GM12873 (cell line): ENCODE results near the gene ZPR1.
A peak's percentile ranks its signal among the peaks of the same experiment; 100 is the strongest.

ENCODE experiments used
- TF ChIP-seq, protein P1 (sequence below): IDR thresholded peaks from 2 replicates; pipeline ENCODE4 v1.5.1; 2012; ENCODE audit warnings: low read depth, mild to moderate bottlenecking, moderate library complexity, low read length, control low read depth; ENCODE audit not compliant: insufficient read depth; ENCODE audit errors: missing control alignments

Gene ZPR1, protein sequence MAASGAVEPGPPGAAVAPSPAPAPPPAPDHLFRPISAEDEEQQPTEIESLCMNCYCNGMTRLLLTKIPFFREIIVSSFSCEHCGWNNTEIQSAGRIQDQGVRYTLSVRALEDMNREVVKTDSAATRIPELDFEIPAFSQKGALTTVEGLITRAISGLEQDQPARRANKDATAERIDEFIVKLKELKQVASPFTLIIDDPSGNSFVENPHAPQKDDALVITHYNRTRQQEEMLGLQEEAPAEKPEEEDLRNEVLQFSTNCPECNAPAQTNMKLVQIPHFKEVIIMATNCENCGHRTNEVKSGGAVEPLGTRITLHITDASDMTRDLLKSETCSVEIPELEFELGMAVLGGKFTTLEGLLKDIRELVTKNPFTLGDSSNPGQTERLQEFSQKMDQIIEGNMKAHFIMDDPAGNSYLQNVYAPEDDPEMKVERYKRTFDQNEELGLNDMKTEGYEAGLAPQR

DNA sequence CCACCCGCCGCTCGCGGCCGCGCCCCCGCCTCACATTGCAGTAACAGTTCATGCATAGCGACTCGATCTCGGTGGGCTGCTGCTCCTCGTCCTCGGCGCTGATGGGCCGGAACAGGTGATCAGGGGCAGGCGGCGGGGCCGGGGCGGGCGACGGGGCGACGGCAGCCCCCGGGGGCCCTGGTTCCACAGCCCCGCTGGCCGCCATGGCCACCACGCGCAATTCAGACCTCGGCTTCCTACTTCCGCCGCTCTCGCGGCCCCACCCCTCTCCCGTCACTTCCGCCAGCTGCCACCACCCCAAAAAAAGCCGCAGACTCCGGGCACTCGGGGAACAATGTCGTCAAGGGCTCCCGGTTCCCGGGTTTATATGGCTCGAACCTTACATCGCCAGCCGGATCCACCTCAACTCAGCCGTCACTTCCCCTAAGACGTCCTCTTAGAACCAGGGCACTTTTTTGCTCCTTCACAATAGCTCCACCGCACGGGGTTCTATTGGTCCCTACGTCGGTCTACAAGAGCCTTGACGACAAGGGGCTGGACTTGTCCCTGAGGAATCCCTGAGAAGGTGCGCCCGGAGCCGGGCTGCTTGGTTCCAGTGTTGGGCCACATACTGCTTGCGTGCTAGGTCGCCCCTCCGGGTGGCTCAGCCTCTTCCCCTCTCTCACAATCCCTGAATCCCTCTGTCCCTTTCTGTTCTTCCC lies at the start of gene ZPR1:
ZPR1 (minus strand) TSS at position 238 of the 701 bp plus-strand sequence; CDS start at position 205, 33 bp downstream.
- TF ChIP-seq, protein P1, sequence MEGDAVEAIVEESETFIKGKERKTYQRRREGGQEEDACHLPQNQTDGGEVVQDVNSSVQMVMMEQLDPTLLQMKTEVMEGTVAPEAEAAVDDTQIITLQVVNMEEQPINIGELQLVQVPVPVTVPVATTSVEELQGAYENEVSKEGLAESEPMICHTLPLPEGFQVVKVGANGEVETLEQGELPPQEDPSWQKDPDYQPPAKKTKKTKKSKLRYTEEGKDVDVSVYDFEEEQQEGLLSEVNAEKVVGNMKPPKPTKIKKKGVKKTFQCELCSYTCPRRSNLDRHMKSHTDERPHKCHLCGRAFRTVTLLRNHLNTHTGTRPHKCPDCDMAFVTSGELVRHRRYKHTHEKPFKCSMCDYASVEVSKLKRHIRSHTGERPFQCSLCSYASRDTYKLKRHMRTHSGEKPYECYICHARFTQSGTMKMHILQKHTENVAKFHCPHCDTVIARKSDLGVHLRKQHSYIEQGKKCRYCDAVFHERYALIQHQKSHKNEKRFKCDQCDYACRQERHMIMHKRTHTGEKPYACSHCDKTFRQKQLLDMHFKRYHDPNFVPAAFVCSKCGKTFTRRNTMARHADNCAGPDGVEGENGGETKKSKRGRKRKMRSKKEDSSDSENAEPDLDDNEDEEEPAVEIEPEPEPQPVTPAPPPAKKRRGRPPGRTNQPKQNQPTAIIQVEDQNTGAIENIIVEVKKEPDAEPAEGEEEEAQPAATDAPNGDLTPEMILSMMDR, result no peak

DNA sequence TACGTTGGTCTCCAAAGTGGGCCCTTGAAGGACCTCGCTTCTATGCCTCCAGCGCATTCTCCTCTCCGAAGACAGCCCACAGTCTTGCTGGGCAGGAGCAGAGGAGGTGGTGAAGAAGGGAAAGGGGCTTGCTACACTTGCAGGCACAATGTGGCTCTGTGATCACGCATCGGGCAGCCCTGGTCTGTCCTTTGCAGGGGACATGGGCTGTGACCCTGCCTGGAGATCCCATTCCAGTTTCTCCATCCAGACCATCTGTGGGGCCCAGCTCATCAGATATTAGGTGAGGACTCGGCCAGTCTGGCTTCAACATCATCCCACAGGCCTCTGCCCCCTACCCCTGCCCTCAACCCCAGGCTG lies 48.8 kb upstream of the ZPR1 start:
- TF ChIP-seq, protein P1, result no peak

DNA sequence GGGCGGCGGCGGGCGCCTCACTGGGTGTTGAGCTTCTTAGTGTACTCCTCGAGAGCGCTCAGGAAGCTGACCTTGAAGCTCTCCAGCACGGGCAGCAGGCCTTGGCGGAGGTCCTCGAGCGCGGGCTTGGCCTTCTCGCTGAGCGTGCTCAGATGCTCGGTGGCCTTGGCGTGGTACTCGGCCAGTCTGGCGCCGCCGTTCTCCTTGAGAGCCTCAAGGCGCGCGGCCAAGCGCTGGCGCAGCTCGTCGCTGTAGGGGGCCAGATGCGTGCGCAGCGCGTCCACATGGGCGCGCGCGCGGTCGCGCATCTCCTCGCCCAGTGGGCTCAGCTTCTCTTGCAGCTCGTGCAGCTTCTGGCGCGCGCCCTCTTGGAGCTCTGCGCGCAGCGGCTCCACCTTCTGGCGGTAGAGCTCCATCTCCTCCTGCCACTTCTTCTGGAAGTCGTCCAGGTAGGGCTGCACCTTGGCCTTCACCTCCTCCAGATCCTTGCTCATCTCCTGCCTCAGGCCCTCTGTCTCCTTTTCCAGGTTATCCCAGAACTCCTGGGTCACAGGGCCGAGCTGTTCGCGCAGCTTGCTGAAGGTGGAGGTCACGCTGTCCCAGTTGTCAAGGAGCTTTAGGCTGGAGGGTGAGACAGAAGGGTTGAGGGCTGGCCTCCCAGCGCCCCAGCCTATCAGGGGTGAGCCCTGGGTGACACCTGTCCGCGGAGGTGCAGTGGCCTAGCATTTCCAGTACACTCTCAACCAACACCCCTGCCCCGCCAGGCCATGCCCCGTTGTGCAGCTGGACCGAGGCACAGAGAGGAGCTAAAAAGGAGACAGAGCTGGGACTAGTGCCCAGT lies 48.2 kb upstream of the ZPR1 start:
- TF ChIP-seq, protein P1, result peak; percentile 83

DNA sequence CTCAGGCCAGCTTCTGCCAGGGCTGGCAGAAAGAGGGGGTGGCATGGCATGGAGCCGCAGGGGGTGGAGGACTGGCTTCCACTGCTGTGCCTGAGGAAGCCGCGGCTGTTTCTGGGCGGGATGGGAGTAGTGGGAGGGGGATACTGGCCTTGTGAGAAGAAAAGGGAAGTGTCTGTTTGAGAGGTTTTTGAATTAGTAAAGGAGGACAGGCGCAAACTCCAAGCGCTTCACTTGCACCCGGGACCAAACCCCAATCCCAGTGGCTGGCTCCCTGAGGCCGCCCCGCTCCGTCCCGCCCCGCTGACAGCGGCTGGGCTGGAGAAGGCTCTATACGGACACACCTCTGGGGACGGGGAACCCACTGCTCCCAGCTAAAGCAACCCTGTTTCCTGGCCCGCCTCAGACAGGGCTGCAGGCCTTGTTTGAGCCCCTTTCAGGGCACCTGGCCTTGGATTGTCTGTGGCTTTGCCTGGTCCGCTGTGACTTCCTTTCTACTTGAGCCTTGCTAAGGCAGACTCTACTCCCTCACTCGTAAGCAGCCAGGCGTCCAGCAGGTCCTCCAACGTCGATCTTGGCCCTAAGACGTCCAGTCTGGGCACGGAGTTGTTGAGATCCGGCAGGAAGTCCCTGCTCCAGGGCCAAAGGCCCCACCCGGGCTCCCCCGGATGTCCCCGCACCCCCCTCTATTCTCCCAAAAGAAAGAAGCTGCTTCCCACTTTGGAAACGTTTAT lies 47.4 kb upstream of the ZPR1 start:
- TF ChIP-seq, protein P1, result no peak

DNA sequence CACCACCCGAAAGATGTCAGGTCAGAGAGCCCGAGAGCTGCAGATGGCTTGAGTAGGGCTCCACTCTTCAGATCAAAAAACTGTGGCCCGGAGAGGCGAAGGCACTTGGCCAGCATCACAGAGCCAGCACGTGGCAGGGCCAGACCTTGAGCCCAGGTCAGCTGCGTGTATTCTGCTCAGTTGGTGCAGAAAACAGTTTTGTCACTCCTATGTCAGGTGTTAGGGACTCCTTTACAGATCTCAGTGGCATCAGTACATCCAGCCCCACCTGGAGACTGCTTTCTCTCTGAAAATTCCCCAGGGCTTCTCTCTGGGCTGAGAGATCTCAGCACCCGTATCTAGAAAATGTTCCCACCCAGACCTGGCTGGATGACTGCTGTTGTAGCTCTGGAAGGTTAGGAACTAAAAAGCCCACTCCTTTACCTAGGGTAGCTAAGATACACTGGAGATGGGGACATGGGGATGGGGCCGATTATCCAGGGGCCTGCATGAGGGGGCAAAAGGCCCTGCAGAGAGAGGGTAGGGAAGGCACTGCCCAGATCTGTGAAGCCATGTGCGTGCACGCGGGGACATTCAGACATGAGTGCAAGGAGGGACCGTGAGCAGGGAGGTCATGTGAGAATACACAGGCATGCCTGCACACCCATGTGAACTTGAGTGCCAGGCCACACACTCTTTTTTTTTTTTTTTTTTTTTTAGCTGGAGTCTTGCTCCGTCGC lies 46.2 kb upstream of the ZPR1 start:
- TF ChIP-seq, protein P1, result no peak

DNA sequence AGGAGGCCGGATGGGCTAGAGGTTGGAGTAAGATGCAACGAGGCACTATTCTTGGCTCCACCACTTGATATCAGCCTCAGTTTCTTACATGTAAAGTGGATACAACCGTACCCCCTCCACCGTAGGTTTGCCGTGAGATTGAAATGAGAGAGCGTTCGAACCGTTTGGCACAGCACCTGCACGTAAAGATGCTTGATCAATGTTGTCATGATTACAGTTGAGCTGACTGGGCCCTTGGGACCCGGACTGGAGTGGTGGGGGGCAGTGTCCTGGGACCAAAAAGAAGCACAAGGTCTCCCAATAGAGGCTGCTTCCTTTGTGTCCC lies 45.6 kb upstream of the ZPR1 start:
- TF ChIP-seq, protein P1, result no peak
